Vagina (tissue), 2 donors: Measurements from ENCODE around the gene FRYL.

ENCODE experiments used
- CTCF ChIP-seq, 3 experiments: fragments of 450-650 bp in 2 of 3; fragments of 200-600 bp in 1 of 3; sonication (generic) in 1 of 3; IDR thresholded peaks; one replicate each; pipeline ENCODE4 v1.5.1; 2017 to 2019; ENCODE audit warnings: antibody characterized with exemption in 3 of 3, mild to moderate bottlenecking in 2 of 3, moderate library complexity in 2 of 3
- POLR2A ChIP-seq, 2 donors: fragments of 450-650 bp; IDR thresholded peaks; one replicate each; pipeline ENCODE4 v1.6.1; 2017; ENCODE audit warnings: antibody characterized with exemption in 2 of 2, mild to moderate bottlenecking in 2 of 2, moderate library complexity in 2 of 2
- POLR2AphosphoS5 ChIP-seq, 2 donors: sonication (generic); formaldehyde crosslinking; IDR thresholded peaks; one replicate each; pipeline ENCODE4 v1.9.0; 2017; ENCODE audit warnings: antibody characterized with exemption in 2 of 2, mild to moderate bottlenecking in 2 of 2, low read depth in 1 of 2; ENCODE audit not compliant: insufficient read depth in 1 of 2

GRCh38 chr4:48498895-48499294 lies 281.2 kb downstream of the FRYL start:
- TF ChIP-seq POLR2A (IDR thresholded peaks at IDR 0.05), result no peak
- no peak for TF ChIP-seq CTCF (IDR thresholded peaks at IDR 0.05)
- no peak for TF ChIP-seq POLR2AphosphoS5 (IDR thresholded peaks at IDR 0.05; ENCODE audit: insufficient read depth in 1 of 2, low read depth in 1 of 2)
